ENCODE measurements around the gene NPDC1.

DNA sequence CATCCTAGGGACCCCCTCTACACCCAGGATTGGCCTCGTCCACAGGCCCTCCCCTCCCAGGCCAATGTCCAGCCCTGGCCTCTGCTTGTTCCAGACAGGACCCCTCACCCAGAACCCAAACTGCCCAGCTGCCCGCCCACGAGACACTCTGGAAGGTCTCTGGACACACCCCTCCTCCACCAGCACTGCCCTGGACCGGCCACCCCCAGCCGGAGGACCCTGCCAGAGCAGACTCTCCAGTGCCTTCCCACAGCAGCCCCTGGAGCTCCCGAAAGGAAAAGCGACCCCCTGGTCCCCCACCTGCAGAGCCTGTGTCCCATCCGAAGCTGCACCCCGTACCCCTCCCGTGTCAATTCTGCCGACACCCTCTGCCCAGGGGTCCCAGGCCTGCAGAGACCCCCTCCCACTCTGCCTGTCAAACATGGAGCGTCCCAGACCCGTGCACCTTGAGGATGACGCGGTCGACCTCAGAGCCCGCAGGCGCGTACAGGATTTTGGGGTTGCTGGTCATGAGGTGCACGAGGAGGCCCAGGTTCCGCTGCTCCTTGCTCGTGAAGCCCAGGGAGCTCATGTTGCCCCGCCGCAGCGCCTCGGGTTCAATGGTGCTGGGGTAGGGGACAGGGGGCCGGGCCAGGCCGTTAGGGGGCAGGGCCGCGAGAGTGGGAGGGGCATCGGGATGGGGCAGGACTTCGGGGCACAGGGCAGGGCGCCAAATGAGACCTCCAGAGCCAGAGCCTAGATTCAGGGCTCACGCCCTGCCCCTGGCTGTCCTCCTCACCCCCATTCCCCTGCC lies 25.9 kb downstream of the NPDC1 start:
- TF ChIP-seq YY1 (IDR thresholded peaks at IDR 0.05; ENCODE audit: low read depth) (no peak), CREB1 (IDR thresholded peaks at IDR 0.05; ENCODE audit: low read depth) (no peak), RAD21 (IDR thresholded peaks at IDR 0.05; ENCODE audit: low read depth) (no peak)
- TF ChIP-seq, protein P1, sequence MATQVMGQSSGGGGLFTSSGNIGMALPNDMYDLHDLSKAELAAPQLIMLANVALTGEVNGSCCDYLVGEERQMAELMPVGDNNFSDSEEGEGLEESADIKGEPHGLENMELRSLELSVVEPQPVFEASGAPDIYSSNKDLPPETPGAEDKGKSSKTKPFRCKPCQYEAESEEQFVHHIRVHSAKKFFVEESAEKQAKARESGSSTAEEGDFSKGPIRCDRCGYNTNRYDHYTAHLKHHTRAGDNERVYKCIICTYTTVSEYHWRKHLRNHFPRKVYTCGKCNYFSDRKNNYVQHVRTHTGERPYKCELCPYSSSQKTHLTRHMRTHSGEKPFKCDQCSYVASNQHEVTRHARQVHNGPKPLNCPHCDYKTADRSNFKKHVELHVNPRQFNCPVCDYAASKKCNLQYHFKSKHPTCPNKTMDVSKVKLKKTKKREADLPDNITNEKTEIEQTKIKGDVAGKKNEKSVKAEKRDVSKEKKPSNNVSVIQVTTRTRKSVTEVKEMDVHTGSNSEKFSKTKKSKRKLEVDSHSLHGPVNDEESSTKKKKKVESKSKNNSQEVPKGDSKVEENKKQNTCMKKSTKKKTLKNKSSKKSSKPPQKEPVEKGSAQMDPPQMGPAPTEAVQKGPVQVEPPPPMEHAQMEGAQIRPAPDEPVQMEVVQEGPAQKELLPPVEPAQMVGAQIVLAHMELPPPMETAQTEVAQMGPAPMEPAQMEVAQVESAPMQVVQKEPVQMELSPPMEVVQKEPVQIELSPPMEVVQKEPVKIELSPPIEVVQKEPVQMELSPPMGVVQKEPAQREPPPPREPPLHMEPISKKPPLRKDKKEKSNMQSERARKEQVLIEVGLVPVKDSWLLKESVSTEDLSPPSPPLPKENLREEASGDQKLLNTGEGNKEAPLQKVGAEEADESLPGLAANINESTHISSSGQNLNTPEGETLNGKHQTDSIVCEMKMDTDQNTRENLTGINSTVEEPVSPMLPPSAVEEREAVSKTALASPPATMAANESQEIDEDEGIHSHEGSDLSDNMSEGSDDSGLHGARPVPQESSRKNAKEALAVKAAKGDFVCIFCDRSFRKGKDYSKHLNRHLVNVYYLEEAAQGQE (IDR thresholded peaks at IDR 0.05; ENCODE audit: low read depth) = no peak

Measured in Ishikawa (cell line).